Loucy (cell line): Measurements from ENCODE around the gene NGEF.

Experiments
- H2AFZ ChIP-seq: fragments of 200-600 bp; sonication (generic); 2 replicates; pipeline ENCODE4 v1.6.0; 2016; ENCODE audit warnings: antibody characterized with exemption, mild to moderate bottlenecking, low read length, moderate library complexity
- H3F3A ChIP-seq: fragments of 200-600 bp; 2 replicates; pipeline ENCODE4 v1.6.0; 2016; ENCODE audit warnings: antibody characterized with exemption, low read depth, mild to moderate bottlenecking
- H3K27me3 ChIP-seq: fragments of 200-600 bp; sonication (generic); 2 replicates; pipeline ENCODE4 v1.6.1; 2014; ENCODE audit warnings: low read length, mild to moderate bottlenecking; ENCODE audit not compliant: insufficient read depth, poor library complexity, severe bottlenecking
- H3K36me3 ChIP-seq: fragments of 200-600 bp; sonication (generic); 2 replicates; pipeline ENCODE4 v1.6.1; 2016; ENCODE audit warnings: low read length; ENCODE audit not compliant: insufficient read depth
- H3K4me1 ChIP-seq: fragments of 200-600 bp; sonication (generic); 2 replicates; pipeline ENCODE4 v1.5.1; 2014; ENCODE audit warnings: low read length, mild to moderate bottlenecking; ENCODE audit not compliant: insufficient read depth, poor library complexity, severe bottlenecking
- H3K4me2 ChIP-seq: fragments of 200-600 bp; sonication (generic); 2 replicates; pipeline ENCODE4 v1.6.0; 2014; ENCODE audit warnings: antibody characterized with exemption, low read length, low read depth, mild to moderate bottlenecking; ENCODE audit not compliant: poor library complexity, severe bottlenecking
- H3K4me3 ChIP-seq: fragments of 200-600 bp; sonication (generic); 2 replicates; pipeline ENCODE4 v1.5.1; 2014; ENCODE audit warnings: low read length, mild to moderate bottlenecking, mixed read lengths; ENCODE audit not compliant: poor library complexity, severe bottlenecking
- H3K79me2 ChIP-seq: fragments of 200-600 bp; sonication (generic); 2 replicates; pipeline ENCODE4 v1.6.1; 2014; ENCODE audit warnings: low read length; ENCODE audit not compliant: insufficient read depth
- H3K9ac ChIP-seq: fragments of 200-600 bp; sonication (generic); 2 replicates; pipeline ENCODE4 v1.6.0; 2014; ENCODE audit warnings: mild to moderate bottlenecking, low read depth, low read length, moderate library complexity; ENCODE audit not compliant: poor library complexity, severe bottlenecking
- H3K9me2 ChIP-seq: fragments of 200-600 bp; sonication (generic); replicated peaks from 2 replicates; pipeline ENCODE4 v1.6.1; 2016; ENCODE audit warnings: low read depth, low read length, mixed read lengths
- H3K9me3 ChIP-seq: fragments of 200-600 bp; sonication (generic); 2 replicates; pipeline ENCODE4 v1.6.1; 2014; ENCODE audit warnings: mild to moderate bottlenecking, antibody characterized with exemption, low read length, low read depth; ENCODE audit not compliant: insufficient read depth
- H4K20me1 ChIP-seq: fragments of 200-600 bp; sonication (generic); 2 replicates; pipeline ENCODE4 v1.6.0; 2014; ENCODE audit warnings: antibody characterized with exemption, low read length, mild to moderate bottlenecking; ENCODE audit not compliant: insufficient read depth, poor library complexity, severe bottlenecking
- CTCF ChIP-seq: fragments of 200-600 bp; sonication (generic); conservative IDR thresholded peaks from 2 replicates; pipeline ENCODE4 v1.5.1; 2014; ENCODE audit warnings: mild to moderate bottlenecking, antibody characterized with exemption, low read length
- EZH2phosphoT487 ChIP-seq: fragments of 200-600 bp; IDR thresholded peaks from 2 replicates; pipeline ENCODE4 v1.6.1; 2018; ENCODE audit warnings: antibody characterized with exemption, mild to moderate bottlenecking, moderate library complexity, borderline replicate concordance

Gene NGEF

GRCh38 chr2:233009661-233010060 lies 3.4 kb downstream of the NGEF start:
- Histone ChIP-seq H3F3A (no peaks in the 10 kb centered on the region), H3K4me2 (no peak overlapping the region), H3K36me3 (no peaks in the 10 kb centered on the region), H3K4me3 (no peak overlapping the region), H4K20me1 (no peaks in the 10 kb centered on the region), H3K9me2 (no peaks in the 10 kb centered on the region), H3K9ac (no peak overlapping the region), H3K4me1 (no peaks in the 10 kb centered on the region), H2AFZ (no peak overlapping the region), H3K27me3 (no peaks in the 10 kb centered on the region), H3K79me2 (no peaks in the 10 kb centered on the region), H3K9me3 (no peaks in the 10 kb centered on the region)
- TF ChIP-seq CTCF (no peak), EZH2phosphoT487 (no peak)

DNA sequence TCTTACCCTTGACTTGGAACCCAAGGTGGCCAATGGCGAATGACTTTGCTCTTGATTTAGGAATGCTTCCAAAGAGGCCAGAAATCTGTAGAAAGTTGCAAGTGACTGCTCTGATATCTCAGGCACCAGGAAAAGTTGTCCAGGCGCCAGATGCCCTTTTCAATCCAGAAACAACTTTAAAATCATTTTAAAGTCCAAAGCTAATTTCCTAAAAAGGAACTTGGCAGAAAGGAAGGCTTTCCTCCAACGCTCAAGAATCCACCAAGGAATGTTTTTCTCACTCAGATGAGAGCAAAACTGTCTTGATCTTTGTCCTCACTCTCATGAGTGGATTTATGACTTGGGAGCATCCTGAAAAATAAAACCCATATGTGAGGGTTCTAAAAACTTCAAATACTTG lies 5.3 kb downstream of the NGEF start:
- H3K79me2 ChIP-seq = no peaks in the 10 kb centered on the region
- H3K9me3 ChIP-seq = no peaks in the 10 kb centered on the region
- H3K9me2 ChIP-seq = no peaks in the 10 kb centered on the region
- no peaks in the 10 kb centered on the region for H3F3A ChIP-seq
- no peaks in the 10 kb centered on the region for H3K4me1 ChIP-seq
- no peak overlapping the region for H3K9ac ChIP-seq
- no peaks in the 10 kb centered on the region for H4K20me1 ChIP-seq
- no peaks in the 10 kb centered on the region for H3K27me3 ChIP-seq
- H2AFZ ChIP-seq = no peak overlapping the region
- H3K4me2 ChIP-seq = no peak overlapping the region
- no peaks in the 10 kb centered on the region for H3K36me3 ChIP-seq
- H3K4me3 ChIP-seq = no peak overlapping the region
- TF ChIP-seq CTCF (no peak), EZH2phosphoT487 (no peak)

- Histone ChIP-seq H3K4me2 (no peak overlapping the region), H3F3A (no peaks in the 10 kb centered on the region), H3K27me3 (no peaks in the 10 kb centered on the region), H3K9ac (no peak overlapping the region), H2AFZ (no peak overlapping the region), H3K4me3 (no peak overlapping the region), H4K20me1 (no peaks in the 10 kb centered on the region), H3K36me3 (no peaks in the 10 kb centered on the region), H3K4me1 (no peaks in the 10 kb centered on the region), H3K79me2 (no peaks in the 10 kb centered on the region), H3K9me3 (no peaks in the 10 kb centered on the region), H3K9me2 (no peaks in the 10 kb centered on the region)
- TF ChIP-seq CTCF (no peak), EZH2phosphoT487 (no peak)
Measured at GRCh38 chr2:233007270-233007669, 5.8 kb downstream of the NGEF start.
